HEK293 (cell line): ENCODE measurements around the gene ARHGAP8.

Experiments used
- CTCF ChIA-PET: fragments of 350-600 bp; formaldehyde crosslinking; extraction: SDS; loops from one replicate; lab custom pipeline; 2021; ENCODE audit warnings: antibody characterized with exemption; lab: Yijun Ruan, JAX
- POLR2A ChIA-PET: fragments of 300-600 bp; formaldehyde crosslinking; extraction: SDS; loops from one replicate; lab custom pipeline; 2020; ENCODE audit warnings: antibody characterized with exemption, inconsistent platforms; lab: Yijun Ruan, JAX
- H3K27ac ChIP-seq: fragments of 200-500 bp; sonication (Bioruptor generic); 2 replicates; pipeline ENCODE4 v1.5.1; 2014; ENCODE audit warnings: low read depth, low read length, control low read depth, inconsistent platforms; ENCODE audit errors: extremely low read depth
- H3K36me3 ChIP-seq, 2 experiments: fragments of 200-500 bp in 1 of 2; sonication (Bioruptor generic) in 1 of 2; 1 replicate in 1 of 2; 2 replicates in 1 of 2; pipeline ENCODE4 v1.5.1; 2014 to 2017; ENCODE audit warnings: inconsistent platforms in 2 of 2, low read length in 2 of 2; ENCODE audit not compliant: control insufficient read depth in 2 of 2, insufficient read depth in 1 of 2
- H3K4me1 ChIP-seq: fragments of 200-500 bp; sonication (Bioruptor generic); 2 replicates; pipeline ENCODE4 v1.5.1; 2014; ENCODE audit warnings: mild to moderate bottlenecking, low read length, inconsistent platforms; ENCODE audit not compliant: control insufficient read depth, insufficient read depth
- H3K4me3 ChIP-seq: 2 replicates; pipeline ENCODE4 v1.5.1; 2011; ENCODE audit warnings: low read depth, mild to moderate bottlenecking, control low read depth, low read length, moderate library complexity
- H3K9me3 ChIP-seq: fragments of 200-500 bp; sonication (Bioruptor generic); 2 replicates; pipeline ENCODE4 v1.5.1; 2014; ENCODE audit warnings: low read depth, low read length, inconsistent platforms; ENCODE audit not compliant: control insufficient read depth, insufficient read depth
- FEZF1 ChIP-seq: fragments of 450-650 bp; formaldehyde crosslinking; IDR thresholded peaks from 2 replicates; pipeline ENCODE4 v1.5.1; 2016; ENCODE audit warnings: missing biosample characterization, missing genetic modification characterization
- GLIS2 ChIP-seq: fragments of 450-650 bp; formaldehyde crosslinking; IDR thresholded peaks from 2 replicates; pipeline ENCODE4 v1.5.1; 2016; ENCODE audit warnings: missing biosample characterization, missing genetic modification characterization
- IKZF3 ChIP-seq: fragments of 450-650 bp; IDR thresholded peaks from 2 replicates; pipeline ENCODE4 v1.5.0; 2018; ENCODE audit warnings: missing biosample characterization, mild to moderate bottlenecking, missing genetic modification characterization, moderate library complexity
- ZBTB21 ChIP-seq: fragments of 450-650 bp; formaldehyde crosslinking; IDR thresholded peaks from 2 replicates; pipeline ENCODE4 v1.5.1; 2017; ENCODE audit warnings: missing biosample characterization, missing genetic modification characterization
- ZBTB7A ChIP-seq: fragments of 450-650 bp; formaldehyde crosslinking; IDR thresholded peaks from 2 replicates; pipeline ENCODE4 v1.5.1; 2016; ENCODE audit warnings: low read depth, missing biosample characterization, missing genetic modification characterization
- ZNF138 ChIP-seq: fragments of 450-650 bp; formaldehyde crosslinking; IDR thresholded peaks from 2 replicates; pipeline ENCODE4 v1.5.1; 2016; ENCODE audit warnings: missing biosample characterization, missing genetic modification characterization, borderline replicate concordance
- ZNF140 ChIP-seq: fragments of 450-650 bp; formaldehyde crosslinking; IDR thresholded peaks from 2 replicates; pipeline ENCODE4 v1.5.1; 2016; ENCODE audit warnings: missing biosample characterization, missing genetic modification characterization
- ZNF184 ChIP-seq: fragments of 450-650 bp; IDR thresholded peaks from 2 replicates; pipeline ENCODE4 v1.5.1; 2018; ENCODE audit warnings: missing biosample characterization, mild to moderate bottlenecking, missing genetic modification characterization
- ZNF37A ChIP-seq: fragments of 450-650 bp; IDR thresholded peaks from 2 replicates; pipeline ENCODE4 v1.5.1; 2018; ENCODE audit warnings: missing biosample characterization, missing genetic modification characterization
- ZNF391 ChIP-seq: fragments of 450-650 bp; formaldehyde crosslinking; IDR thresholded peaks from 2 replicates; pipeline ENCODE4 v1.5.1; 2016; ENCODE audit warnings: low read depth, missing biosample characterization, missing genetic modification characterization, borderline replicate concordance
- ZNF394 ChIP-seq: fragments of 450-650 bp; formaldehyde crosslinking; IDR thresholded peaks from 2 replicates; pipeline ENCODE4 v1.5.1; 2016; ENCODE audit warnings: missing biosample characterization, missing genetic modification characterization, mild to moderate bottlenecking, moderate library complexity, borderline replicate concordance
- ZNF501 ChIP-seq: fragments of 450-650 bp; formaldehyde crosslinking; IDR thresholded peaks from 2 replicates; pipeline ENCODE4 v1.5.1; 2016; ENCODE audit warnings: missing biosample characterization, missing genetic modification characterization
- ZNF747 ChIP-seq: fragments of 450-650 bp; formaldehyde crosslinking; IDR thresholded peaks from 2 replicates; pipeline ENCODE4 v1.5.1; 2016; ENCODE audit warnings: missing biosample characterization, missing genetic modification characterization
- TF ChIP-seq, protein P1 (sequence below): fragments of 450-650 bp; formaldehyde crosslinking; IDR thresholded peaks from 2 replicates; pipeline ENCODE4 v1.5.1; 2016; ENCODE audit warnings: missing biosample characterization, missing genetic modification characterization
- TF ChIP-seq, protein P2 (sequence below): fragments of 450-650 bp; formaldehyde crosslinking; IDR thresholded peaks from 2 replicates; pipeline ENCODE4 v1.5.1; 2017; ENCODE audit warnings: missing biosample characterization, missing genetic modification characterization
- TF ChIP-seq, protein P3 (sequence below): fragments of 450-650 bp; formaldehyde crosslinking; IDR thresholded peaks from 2 replicates; pipeline ENCODE4 v1.5.1; 2016; ENCODE audit warnings: missing biosample characterization, missing genetic modification characterization, borderline replicate concordance
- TF ChIP-seq, protein P4 (sequence below): fragments of 450-650 bp; formaldehyde crosslinking; IDR thresholded peaks from 2 replicates; pipeline ENCODE4 v1.5.1; 2017; ENCODE audit warnings: missing biosample characterization, missing genetic modification characterization
- TF ChIP-seq, protein P5 (sequence below): fragments of 450-650 bp; formaldehyde crosslinking; IDR thresholded peaks from 2 replicates; pipeline ENCODE4 v1.5.1; 2017; ENCODE audit warnings: missing biosample characterization, missing genetic modification characterization

ARHGAP8 gene

DNA sequence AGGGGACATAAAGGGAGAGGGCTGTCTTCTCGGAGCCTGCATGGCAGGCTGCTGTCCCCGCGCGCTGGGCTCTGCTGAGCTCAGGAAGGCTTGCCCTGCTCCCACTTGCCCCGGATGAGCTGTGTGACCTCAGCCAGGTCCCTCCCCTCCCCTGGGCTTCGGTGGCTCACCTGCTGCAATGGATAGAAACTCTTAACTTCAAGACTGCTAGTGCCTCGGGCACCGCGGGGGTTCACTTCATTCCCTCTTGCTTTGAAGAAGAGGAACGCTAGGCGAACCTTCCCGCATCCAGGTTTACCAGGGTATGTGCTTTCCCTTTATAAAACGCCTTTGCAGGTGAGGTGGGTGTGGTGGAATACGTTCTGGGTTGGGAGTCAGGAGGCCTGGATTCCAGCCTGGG is 142.4 kb downstream of the ARHGAP8 start:
- ChIA-PET CTCF (interaction anchor here (0.5 kb wide), 1 partner anchor 28 kb away, joined by 4 read pairs; no protein-coding TSS in a partner anchor), POLR2A (no interaction called here)
- Histone ChIP-seq H3K27ac (no peak overlapping the region), H3K4me3 (no peak overlapping the region), H3K36me3 (no peaks in the 10 kb centered on the region), H3K9me3 (no peaks in the 10 kb centered on the region), H3K4me1 (no peaks in the 10 kb centered on the region)
- TF ChIP-seq ZNF501 (tag by site-specific recombination) (no peak), ZNF747 (no peak), ZNF394 (tag by site-specific recombination) (no peak), IKZF3 (tag by site-specific recombination) (no peak), ZNF140 (tag by site-specific recombination) (no peak), FEZF1 (tag by site-specific recombination) (no peak), GLIS2 (no peak), ZNF184 (no peak)
- TF ChIP-seq, protein P1, sequence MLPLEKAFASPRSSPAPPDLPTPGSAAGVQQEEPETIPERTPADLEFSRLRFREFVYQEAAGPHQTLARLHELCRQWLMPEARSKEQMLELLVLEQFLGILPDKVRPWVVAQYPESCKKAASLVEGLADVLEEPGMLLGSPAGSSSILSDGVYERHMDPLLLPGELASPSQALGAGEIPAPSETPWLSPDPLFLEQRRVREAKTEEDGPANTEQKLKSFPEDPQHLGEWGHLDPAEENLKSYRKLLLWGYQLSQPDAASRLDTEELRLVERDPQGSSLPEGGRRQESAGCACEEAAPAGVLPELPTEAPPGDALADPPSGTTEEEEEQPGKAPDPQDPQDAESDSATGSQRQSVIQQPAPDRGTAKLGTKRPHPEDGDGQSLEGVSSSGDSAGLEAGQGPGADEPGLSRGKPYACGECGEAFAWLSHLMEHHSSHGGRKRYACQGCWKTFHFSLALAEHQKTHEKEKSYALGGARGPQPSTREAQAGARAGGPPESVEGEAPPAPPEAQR, result no peak
- TF ChIP-seq, protein P2, sequence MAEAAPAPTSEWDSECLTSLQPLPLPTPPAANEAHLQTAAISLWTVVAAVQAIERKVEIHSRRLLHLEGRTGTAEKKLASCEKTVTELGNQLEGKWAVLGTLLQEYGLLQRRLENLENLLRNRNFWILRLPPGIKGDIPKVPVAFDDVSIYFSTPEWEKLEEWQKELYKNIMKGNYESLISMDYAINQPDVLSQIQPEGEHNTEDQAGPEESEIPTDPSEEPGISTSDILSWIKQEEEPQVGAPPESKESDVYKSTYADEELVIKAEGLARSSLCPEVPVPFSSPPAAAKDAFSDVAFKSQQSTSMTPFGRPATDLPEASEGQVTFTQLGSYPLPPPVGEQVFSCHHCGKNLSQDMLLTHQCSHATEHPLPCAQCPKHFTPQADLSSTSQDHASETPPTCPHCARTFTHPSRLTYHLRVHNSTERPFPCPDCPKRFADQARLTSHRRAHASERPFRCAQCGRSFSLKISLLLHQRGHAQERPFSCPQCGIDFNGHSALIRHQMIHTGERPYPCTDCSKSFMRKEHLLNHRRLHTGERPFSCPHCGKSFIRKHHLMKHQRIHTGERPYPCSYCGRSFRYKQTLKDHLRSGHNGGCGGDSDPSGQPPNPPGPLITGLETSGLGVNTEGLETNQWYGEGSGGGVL, result no peak

DNA sequence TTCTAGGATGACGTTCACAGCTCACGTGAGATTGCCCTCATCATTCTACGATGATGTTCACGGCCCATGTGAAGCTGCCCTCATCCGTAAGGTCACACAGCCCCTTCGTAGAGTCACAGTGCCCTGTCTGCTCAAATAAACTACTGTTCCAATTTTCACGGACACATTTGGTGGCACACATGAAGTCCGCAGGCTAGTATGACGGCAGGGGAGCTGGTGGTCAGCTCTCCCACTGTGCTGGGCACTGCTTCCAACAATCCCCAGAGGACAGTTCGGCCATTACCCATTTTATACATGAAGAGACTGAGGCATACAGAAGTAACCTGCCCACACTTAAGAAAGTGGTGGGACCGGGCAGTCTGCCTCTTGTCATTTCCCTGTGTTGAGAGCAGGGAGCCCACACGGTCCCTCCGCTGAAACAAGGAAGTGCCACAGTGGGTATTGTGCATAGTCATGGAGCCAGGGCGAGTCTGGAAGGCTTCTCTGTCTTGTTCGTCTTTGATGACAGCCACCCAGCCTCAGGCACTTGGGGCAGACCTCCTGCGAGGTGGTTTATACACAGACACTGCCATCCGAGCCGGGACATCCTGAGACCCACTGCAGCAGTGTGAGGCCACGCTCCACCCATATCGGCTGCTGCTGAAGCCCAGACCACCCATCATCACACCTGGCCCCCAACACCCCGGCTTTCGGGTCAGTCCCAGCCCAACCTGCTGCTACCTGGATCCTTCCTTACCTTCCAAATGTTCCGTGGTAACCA is 143.1 kb downstream of the ARHGAP8 start:
- H3K9me3 ChIP-seq, result no peaks in the 10 kb centered on the region
- H3K4me1 ChIP-seq, result no peaks in the 10 kb centered on the region
- no peaks in the 10 kb centered on the region for H3K36me3 ChIP-seq
- CTCF ChIA-PET, result interaction anchor here (0.5 to 0.8 kb wide), 2 partner anchors 27 to 33 kb away, joined by 3 to 4 read pairs; no protein-coding TSS in a partner anchor
- POLR2A ChIA-PET, result no interaction called here
- no peak for TF ChIP-seq ZNF37A (tag by site-specific recombination)
- no peak for TF ChIP-seq ZNF184
- TF ChIP-seq, protein P3, sequence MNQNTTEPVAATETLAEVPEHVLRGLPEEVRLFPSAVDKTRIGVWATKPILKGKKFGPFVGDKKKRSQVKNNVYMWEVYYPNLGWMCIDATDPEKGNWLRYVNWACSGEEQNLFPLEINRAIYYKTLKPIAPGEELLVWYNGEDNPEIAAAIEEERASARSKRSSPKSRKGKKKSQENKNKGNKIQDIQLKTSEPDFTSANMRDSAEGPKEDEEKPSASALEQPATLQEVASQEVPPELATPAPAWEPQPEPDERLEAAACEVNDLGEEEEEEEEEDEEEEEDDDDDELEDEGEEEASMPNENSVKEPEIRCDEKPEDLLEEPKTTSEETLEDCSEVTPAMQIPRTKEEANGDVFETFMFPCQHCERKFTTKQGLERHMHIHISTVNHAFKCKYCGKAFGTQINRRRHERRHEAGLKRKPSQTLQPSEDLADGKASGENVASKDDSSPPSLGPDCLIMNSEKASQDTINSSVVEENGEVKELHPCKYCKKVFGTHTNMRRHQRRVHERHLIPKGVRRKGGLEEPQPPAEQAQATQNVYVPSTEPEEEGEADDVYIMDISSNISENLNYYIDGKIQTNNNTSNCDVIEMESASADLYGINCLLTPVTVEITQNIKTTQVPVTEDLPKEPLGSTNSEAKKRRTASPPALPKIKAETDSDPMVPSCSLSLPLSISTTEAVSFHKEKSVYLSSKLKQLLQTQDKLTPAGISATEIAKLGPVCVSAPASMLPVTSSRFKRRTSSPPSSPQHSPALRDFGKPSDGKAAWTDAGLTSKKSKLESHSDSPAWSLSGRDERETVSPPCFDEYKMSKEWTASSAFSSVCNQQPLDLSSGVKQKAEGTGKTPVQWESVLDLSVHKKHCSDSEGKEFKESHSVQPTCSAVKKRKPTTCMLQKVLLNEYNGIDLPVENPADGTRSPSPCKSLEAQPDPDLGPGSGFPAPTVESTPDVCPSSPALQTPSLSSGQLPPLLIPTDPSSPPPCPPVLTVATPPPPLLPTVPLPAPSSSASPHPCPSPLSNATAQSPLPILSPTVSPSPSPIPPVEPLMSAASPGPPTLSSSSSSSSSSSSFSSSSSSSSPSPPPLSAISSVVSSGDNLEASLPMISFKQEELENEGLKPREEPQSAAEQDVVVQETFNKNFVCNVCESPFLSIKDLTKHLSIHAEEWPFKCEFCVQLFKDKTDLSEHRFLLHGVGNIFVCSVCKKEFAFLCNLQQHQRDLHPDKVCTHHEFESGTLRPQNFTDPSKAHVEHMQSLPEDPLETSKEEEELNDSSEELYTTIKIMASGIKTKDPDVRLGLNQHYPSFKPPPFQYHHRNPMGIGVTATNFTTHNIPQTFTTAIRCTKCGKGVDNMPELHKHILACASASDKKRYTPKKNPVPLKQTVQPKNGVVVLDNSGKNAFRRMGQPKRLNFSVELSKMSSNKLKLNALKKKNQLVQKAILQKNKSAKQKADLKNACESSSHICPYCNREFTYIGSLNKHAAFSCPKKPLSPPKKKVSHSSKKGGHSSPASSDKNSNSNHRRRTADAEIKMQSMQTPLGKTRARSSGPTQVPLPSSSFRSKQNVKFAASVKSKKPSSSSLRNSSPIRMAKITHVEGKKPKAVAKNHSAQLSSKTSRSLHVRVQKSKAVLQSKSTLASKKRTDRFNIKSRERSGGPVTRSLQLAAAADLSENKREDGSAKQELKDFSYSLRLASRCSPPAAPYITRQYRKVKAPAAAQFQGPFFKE (tag by site-specific recombination), result no peak
- TF ChIP-seq FEZF1 (tag by site-specific recombination), result no peak
- no peak for TF ChIP-seq ZBTB7A (tag by site-specific recombination)
- no peak for TF ChIP-seq ZNF391 (tag by site-specific recombination)
- no peak for TF ChIP-seq ZNF138 (tag by site-specific recombination)
- TF ChIP-seq, protein P4, sequence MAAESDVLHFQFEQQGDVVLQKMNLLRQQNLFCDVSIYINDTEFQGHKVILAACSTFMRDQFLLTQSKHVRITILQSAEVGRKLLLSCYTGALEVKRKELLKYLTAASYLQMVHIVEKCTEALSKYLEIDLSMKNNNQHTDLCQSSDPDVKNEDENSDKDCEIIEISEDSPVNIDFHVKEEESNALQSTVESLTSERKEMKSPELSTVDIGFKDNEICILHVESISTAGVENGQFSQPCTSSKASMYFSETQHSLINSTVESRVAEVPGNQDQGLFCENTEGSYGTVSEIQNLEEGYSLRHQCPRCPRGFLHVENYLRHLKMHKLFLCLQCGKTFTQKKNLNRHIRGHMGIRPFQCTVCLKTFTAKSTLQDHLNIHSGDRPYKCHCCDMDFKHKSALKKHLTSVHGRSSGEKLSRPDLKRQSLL (tag by site-specific recombination), result no peak
- TF ChIP-seq, protein P5, sequence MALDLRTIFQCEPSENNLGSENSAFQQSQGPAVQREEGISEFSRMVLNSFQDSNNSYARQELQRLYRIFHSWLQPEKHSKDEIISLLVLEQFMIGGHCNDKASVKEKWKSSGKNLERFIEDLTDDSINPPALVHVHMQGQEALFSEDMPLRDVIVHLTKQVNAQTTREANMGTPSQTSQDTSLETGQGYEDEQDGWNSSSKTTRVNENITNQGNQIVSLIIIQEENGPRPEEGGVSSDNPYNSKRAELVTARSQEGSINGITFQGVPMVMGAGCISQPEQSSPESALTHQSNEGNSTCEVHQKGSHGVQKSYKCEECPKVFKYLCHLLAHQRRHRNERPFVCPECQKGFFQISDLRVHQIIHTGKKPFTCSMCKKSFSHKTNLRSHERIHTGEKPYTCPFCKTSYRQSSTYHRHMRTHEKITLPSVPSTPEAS (tag by site-specific recombination), result no peak
- TF ChIP-seq ZBTB21 (tag by site-specific recombination), result no peak
- no peak overlapping the region for H3K4me3 ChIP-seq
- H3K27ac ChIP-seq, result no peak overlapping the region
